HG02938 (cell line): ENCODE measurements around the gene SPDYE2.
"Not testable (repeated sequence)": the region's sequence is repeated elsewhere in the genome, so short reads cannot be mapped to it uniquely, and the experiment has no call there.

Experiments used
- ATAC-seq: cut with Tn5 transposase; IDR thresholded peaks from one replicate; pipeline ENCODE4 v1.9.1; 2021; ENCODE audit warnings: mild to moderate bottlenecking, moderate library complexity; ENCODE audit not compliant: unreplicated experiment

Gene SPDYE2

GRCh38 chr7:102550808-102551422 is at the start of gene SPDYE2:
Gene SPDYE2 (plus strand): TSS chr7:102551226. CDS start chr7:102553256, 2,030 bp downstream.
- not testable (repeated sequence) for ATAC-seq

- not testable (repeated sequence) for ATAC-seq
These were observed 47.9 kb upstream of the SPDYE2 start for GRCh38 chr7:102503141-102503540.

- not testable (repeated sequence) for ATAC-seq
These were observed 45.5 kb upstream of the SPDYE2 start for GRCh38 chr7:102505298-102506185.

- ATAC-seq: not testable (repeated sequence)
These were observed 43.5 kb upstream of the SPDYE2 start for GRCh38 chr7:102507410-102508088.

DNA sequence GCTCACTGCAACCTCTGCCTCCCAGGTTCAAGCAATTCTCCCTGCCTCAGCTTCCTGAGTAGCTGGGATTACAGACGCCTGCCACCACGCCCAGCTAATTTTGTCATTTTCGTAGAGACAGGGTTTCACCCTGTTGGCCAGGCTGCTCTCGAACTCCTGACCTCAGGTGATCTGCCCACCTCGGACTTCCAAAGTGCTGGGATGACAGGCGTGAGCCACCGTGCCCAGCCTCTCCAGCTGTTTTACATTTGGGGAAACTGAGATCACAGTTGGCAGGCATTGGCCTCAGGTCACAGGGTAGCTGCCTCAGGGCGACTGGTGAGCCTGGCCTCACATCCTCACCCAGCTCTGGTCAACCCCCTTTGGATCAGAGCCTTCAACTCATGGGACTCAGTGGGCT is 40.5 kb upstream of the SPDYE2 start:
- not testable (repeated sequence) for ATAC-seq

GRCh38 chr7:102511860-102512522 is 39.0 kb upstream of the SPDYE2 start:
- ATAC-seq: not testable (repeated sequence)

- ATAC-seq: not testable (repeated sequence)
These were observed 38.3 kb upstream of the SPDYE2 start for GRCh38 chr7:102512642-102513221.

DNA sequence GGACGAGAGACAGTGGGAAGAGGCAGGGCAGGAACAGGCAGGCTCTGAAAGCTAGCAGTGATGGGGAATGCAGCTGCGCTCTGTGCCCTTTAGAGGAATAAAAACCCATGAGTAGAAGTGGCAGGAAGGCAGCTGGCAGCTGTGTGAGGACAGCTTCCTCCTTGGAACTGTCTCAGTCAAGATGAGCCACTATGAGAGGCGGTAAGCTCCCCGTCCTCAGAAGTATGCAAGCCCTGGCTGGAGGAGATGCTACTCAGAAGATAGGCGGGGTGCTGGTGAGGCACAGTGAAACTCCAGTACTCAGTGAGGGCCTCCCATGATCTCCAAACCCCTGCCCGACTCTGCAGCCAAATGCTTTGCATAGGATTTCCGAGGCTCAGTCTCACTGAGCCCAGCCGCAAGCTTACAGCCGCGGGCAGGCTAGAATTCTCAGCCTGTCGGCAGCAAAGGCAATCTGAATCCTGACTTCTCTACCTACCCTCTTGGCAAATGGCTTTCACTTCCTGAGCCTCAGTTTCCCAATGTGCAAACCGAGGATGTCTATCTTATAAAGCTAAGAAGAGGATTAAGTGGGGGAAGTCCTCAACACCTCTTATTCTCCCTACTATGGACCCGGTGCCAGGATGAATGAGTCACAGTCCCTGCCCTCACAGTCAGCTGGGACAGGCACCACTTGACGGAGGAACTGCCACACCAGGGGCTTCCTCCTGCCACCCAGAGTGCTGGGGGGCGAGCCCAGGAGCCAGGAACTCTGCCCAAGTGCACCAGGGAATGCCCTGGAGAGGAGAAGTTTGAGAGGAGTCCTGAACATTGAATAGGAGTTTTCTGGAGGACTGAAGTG is 35.9 kb upstream of the SPDYE2 start:
- peak; percentile 62 for ATAC-seq

DNA sequence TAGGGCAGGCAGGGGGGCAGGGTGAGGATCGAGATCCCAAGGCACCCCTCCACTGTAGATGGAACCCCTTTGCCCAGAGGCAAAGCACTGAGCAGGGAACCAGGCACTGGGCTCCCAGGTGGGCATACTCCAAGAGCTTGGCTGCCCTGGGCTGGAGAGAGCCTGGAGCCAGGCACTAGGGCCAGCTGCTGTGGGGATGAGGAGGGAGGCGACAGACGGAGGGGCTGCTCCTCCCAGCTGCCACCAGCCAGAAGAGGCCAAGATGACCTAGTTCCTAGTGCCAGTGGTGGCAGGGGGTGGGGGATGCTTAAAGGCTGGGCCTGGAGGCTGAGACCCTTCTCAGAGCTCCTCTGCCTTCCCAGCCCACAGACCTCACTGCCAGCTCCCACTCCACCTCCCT is 35.1 kb upstream of the SPDYE2 start:
- not testable (repeated sequence) for ATAC-seq

DNA sequence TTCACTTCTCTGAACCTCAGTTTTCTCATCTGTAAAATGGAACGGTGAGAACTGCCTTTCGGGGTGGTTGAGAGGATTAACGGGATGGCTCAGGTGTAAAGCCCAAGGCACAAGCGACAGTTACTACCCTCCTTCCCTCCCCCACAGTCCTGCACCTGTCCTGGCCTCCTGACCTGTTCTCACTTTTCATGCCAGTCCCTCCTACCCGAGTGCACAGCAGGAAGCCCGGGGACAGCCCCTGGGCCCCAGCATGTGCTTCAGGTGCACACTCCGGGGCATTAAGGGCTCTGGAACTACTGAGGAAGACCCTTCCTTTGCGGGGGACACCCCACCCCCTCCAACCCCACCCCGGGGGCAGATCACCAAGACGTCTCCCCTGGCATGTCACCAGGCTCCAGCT is 34.1 kb upstream of the SPDYE2 start:
- not testable (repeated sequence) for ATAC-seq

DNA sequence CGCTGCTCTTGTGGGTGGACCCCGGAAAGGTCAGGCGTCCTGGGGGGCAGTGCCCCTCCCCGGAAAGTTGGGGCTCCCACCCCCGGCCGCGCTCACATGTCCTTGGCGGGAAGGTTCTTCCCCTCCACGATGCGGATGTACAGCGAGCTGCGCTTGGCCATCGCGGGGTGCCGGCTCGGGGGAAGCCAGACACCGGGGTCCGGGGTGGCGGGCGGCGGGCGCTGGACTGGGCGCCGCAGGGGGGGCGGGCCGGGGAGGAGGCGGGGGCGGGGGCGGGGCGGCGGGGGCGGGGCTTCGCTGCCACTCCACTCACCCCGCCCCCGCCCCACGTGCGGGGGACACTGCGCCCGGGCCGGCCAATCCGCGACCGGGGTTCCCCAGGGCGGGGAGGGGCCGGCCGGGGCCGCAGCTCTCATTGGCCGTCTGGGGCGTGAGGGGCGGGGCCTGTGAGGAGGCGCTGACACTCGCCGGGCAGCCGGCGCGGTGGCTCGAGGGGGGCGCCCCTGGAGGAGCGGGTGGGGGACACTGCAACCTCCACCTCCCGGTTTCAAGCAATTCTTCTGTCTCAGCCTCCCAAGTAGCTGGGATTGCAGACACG is 33.4 kb upstream of the SPDYE2 start, which contains the start of gene RASA4B:
RASA4B (minus strand) TSS at position 228 of the 598 bp plus-strand sequence; CDS start at position 161, 67 bp downstream.
- ATAC-seq: peak; percentile 51

- not testable (repeated sequence) for ATAC-seq
These were observed 30.2 kb upstream of the SPDYE2 start for GRCh38 chr7:102520797-102521196.

- not testable (repeated sequence) for ATAC-seq
These were observed 26.2 kb upstream of the SPDYE2 start for GRCh38 chr7:102524803-102525202.

DNA sequence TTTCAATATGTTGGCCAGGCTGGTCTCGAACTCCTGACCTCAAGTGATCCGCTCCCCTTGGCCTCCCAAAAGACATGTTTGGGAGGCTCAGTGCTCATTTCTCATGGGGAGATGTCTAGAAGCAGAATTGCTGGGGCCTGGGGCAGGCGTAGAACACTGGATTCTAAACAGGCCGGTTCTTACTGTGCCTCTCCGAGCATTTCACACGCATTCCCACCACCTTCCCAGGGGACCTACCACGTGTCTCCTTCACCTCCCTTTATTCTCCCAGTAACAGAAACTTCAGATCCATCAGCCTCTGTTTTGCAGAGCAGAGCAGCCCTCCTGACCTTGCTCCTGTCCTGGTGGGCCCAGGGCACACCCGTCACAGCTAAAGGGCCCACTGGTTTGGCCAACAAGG is 23.8 kb upstream of the SPDYE2 start:
- ATAC-seq: not testable (repeated sequence)

DNA sequence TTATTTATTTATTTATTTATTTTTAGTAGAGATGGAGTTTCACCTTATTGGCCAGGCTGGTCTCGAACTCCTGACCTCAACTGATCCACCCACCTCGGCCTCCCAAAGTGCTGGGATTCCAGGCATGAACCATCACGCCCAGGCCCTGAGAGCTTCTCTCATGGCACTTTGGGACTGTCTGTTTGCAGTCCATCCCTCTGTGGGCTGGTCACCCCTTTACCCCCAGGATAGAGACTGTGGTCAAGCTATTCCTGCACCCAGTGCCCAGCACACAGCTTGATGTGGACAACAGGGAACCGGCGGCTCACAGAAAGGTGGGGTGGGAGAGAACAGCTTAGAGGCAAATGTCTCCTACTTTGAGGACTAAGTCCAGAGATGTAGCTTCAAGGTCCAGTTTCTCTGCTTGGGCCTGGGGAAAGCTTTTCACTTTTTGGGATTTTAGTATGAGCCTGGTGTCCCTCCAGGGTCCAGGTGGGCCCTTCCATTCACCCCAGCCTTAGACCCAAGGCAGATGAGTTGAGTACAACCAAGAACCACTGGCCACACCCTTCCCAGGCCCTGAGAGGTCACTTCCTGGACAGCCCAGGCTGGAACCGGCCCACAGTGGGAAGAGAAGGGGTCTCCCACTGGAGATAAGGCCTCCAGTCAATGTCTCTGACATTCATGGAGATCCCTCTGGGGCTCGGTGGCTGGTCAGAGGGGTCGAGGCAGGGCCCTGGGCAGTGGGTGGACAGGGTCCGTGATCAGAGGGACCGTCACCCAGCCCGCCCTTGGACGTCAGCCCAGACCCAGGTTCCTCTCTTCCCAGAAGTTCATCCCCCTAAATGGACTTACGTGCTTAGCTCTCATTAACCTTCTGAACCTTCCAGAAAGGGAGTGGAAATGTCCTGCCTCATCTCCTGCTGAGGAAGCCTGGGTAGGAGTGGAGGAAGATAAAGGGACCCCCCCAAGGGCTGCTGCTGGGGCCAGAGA is 22.9 kb upstream of the SPDYE2 start:
- ATAC-seq: not testable (repeated sequence)

GRCh38 chr7:102531583-102531982 is 19.4 kb upstream of the SPDYE2 start:
- ATAC-seq: not testable (repeated sequence)

DNA sequence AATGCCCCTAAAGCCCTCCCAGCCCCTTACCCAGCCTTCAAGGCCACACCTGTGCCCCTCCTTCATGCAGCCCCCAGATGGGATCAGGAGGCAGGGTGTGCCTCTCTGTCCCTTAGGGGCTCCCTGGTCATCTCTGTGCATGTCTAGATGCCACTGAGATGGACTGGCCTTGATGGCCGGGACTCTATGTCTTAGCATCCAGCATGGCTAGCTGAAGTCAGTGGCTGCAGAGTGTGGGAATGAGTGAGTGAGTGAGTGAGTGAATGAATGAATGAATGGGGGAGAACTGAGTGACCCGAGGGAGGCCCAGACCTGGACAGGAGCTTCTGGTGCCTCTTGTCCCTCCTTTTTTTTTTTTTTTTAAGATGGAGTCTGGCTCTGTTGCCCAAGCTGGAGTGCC is 18.9 kb upstream of the SPDYE2 start:
- ATAC-seq: not testable (repeated sequence)
